Mesenchymal stem cell (in vitro differentiated cells and primary cell): ENCODE results near the gene WBP2.

Source experiments
- DNase-seq: peaks from one replicate; pipeline ENCODE4 v3.0.0-alpha.2; 2013
- H2AFZ ChIP-seq: one replicate; pipeline ENCODE4 v1.6.1; 2013; ENCODE audit warnings: low read depth, mild to moderate bottlenecking, control low read depth, inconsistent platforms, low read length, moderate library complexity
- H2AK5ac ChIP-seq: 2 replicates; pipeline ENCODE4 v1.6.1; 2013; ENCODE audit warnings: low read length, moderate library complexity, mild to moderate bottlenecking, inconsistent platforms; ENCODE audit not compliant: severe bottlenecking
- H2BK120ac ChIP-seq: one replicate; pipeline ENCODE4 v1.6.1; 2013; ENCODE audit warnings: low read depth, mild to moderate bottlenecking, inconsistent platforms, low read length, moderate library complexity
- H2BK12ac ChIP-seq, 2 experiments: one replicate each; pipeline ENCODE4 v1.6.1; 2013; ENCODE audit warnings: inconsistent platforms in 2 of 2, low read length in 2 of 2, mild to moderate bottlenecking in 2 of 2, moderate library complexity in 2 of 2, control low read depth in 1 of 2
- H2BK15ac ChIP-seq: one replicate; pipeline ENCODE4 v1.6.1; 2013; ENCODE audit warnings: mild to moderate bottlenecking, low read depth, inconsistent platforms; ENCODE audit not compliant: poor library complexity, severe bottlenecking
- H2BK5ac ChIP-seq: 2 replicates; pipeline ENCODE4 v1.6.1; 2013; ENCODE audit warnings: low read depth, mild to moderate bottlenecking, low read length, control low read depth, inconsistent platforms; ENCODE audit not compliant: poor library complexity, severe bottlenecking
- H3K14ac ChIP-seq, 2 experiments: one replicate each; pipeline ENCODE4 v1.6.1; 2013; ENCODE audit warnings: inconsistent platforms in 2 of 2, low read length in 2 of 2, control low read depth in 1 of 2, mild to moderate bottlenecking in 1 of 2, moderate library complexity in 1 of 2
- H3K18ac ChIP-seq, 2 experiments: one replicate each; pipeline ENCODE4 v1.6.1; 2013; ENCODE audit warnings: inconsistent platforms in 2 of 2, low read length in 2 of 2, control low read depth in 1 of 2, low read depth in 1 of 2, mild to moderate bottlenecking in 1 of 2
- H3K23ac ChIP-seq, 2 experiments: one replicate each; pipeline ENCODE4 v1.6.1; 2013; ENCODE audit warnings: inconsistent platforms in 2 of 2, low read length in 2 of 2, mild to moderate bottlenecking in 2 of 2, moderate library complexity in 2 of 2, control low read depth in 1 of 2
- H3K27ac ChIP-seq: 2 replicates; pipeline ENCODE4 v1.5.1; 2013; ENCODE audit warnings: mild to moderate bottlenecking, moderate library complexity, low read length, control low read depth, inconsistent platforms; ENCODE audit not compliant: poor library complexity, severe bottlenecking
- H3K27me3 ChIP-seq, 2 experiments: 2 replicates each; pipeline versions ENCODE4 v1.6.1 to v1.7.0; 2013; ENCODE audit warnings: low read length in 2 of 2, mild to moderate bottlenecking in 2 of 2, moderate library complexity in 2 of 2, control low read depth in 1 of 2, inconsistent platforms in 1 of 2; ENCODE audit not compliant: control insufficient read depth in 1 of 2, insufficient read depth in 1 of 2
- H3K36me3 ChIP-seq, 2 experiments: 2 replicates each; pipeline versions ENCODE4 v1.6.1 to v1.7.0; 2013; ENCODE audit warnings: low read length in 2 of 2, control low read depth in 1 of 2, inconsistent platforms in 1 of 2, low read depth in 1 of 2, mild to moderate bottlenecking in 1 of 2; ENCODE audit not compliant: insufficient read depth in 2 of 2, control insufficient read depth in 1 of 2
- H3K4ac ChIP-seq, 2 experiments: one replicate each; pipeline ENCODE4 v1.6.1; 2013; ENCODE audit warnings: inconsistent platforms in 2 of 2, low read length in 2 of 2, mild to moderate bottlenecking in 2 of 2, moderate library complexity in 2 of 2, control low read depth in 1 of 2, low read depth in 1 of 2
- H3K4me1 ChIP-seq: 2 replicates; pipeline ENCODE4 v1.6.1; 2013; ENCODE audit warnings: low read depth, low read length, control low read depth; ENCODE audit not compliant: control insufficient read depth, insufficient read depth
- H3K4me2 ChIP-seq: 2 replicates; pipeline ENCODE4 v1.6.1; 2013; ENCODE audit warnings: low read length, mild to moderate bottlenecking, inconsistent platforms; ENCODE audit not compliant: poor library complexity, severe bottlenecking
- H3K4me3 ChIP-seq, 2 experiments: 2 replicates each; pipeline versions ENCODE4 v1.5.1 to v1.7.0; 2013; ENCODE audit warnings: low read length in 2 of 2, mild to moderate bottlenecking in 2 of 2, control low read depth in 1 of 2, low read depth in 1 of 2; ENCODE audit not compliant: insufficient read depth in 1 of 2
- H3K79me1 ChIP-seq: replicated peaks from 2 replicates; pipeline ENCODE4 v1.6.1; 2013; ENCODE audit warnings: mild to moderate bottlenecking, control low read depth, low read length, inconsistent platforms; ENCODE audit not compliant: poor library complexity, severe bottlenecking
- H3K9ac ChIP-seq: 2 replicates; pipeline ENCODE4 v1.7.0; 2013; ENCODE audit warnings: mild to moderate bottlenecking, low read length, moderate library complexity
- H3K9me3 ChIP-seq: 2 replicates; pipeline ENCODE4 v1.7.0; 2013; ENCODE audit warnings: mild to moderate bottlenecking, low read length; ENCODE audit not compliant: control insufficient read depth
- H4K8ac ChIP-seq: one replicate; pipeline ENCODE4 v1.6.1; 2013; ENCODE audit warnings: inconsistent platforms, mild to moderate bottlenecking, low read length, moderate library complexity
- H4K91ac ChIP-seq: one replicate; pipeline ENCODE4 v1.6.1; 2013; ENCODE audit warnings: mild to moderate bottlenecking, low read length, inconsistent platforms
- WGBS: methylation state at CpG from one replicate; pipeline ENCODE4 v1.1.7; 2013; ENCODE audit warnings: mixed read lengths; 5-methylcytosine and 5-hydroxymethylcytosine counted together

WBP2 gene

GRCh38 chr17:75818326-75818885, 36.7 kb downstream of the WBP2 start:
- H3K18ac ChIP-seq, result no peak overlapping the region
- H4K91ac ChIP-seq, result no peak overlapping the region
- H4K8ac ChIP-seq, result no peak overlapping the region
- no peak overlapping the region for H3K23ac ChIP-seq
- peaks cover 85 to 86% of the 10 kb centered on the region in 2 experiments for H3K36me3 ChIP-seq
- no peak overlapping the region for H3K14ac ChIP-seq
- no peaks in the 10 kb centered on the region for H3K9me3 ChIP-seq
- no peak overlapping the region for H2AFZ ChIP-seq
- H3K4me1 ChIP-seq, result peaks cover 10% of the 10 kb centered on the region
- 98% methylated on average over 16 of the region's 16 CpGs for WGBS
- H3K4me3 ChIP-seq, result no peak overlapping the region
- no peak overlapping the region for H3K4me2 ChIP-seq
- DNase-seq, result no peak
- no peak overlapping the region for H2BK5ac ChIP-seq
- H3K79me1 ChIP-seq, result peaks cover 16% of the 10 kb centered on the region
- no peak overlapping the region for H2BK120ac ChIP-seq
- no peak overlapping the region for H2AK5ac ChIP-seq
- no peak overlapping the region for H3K9ac ChIP-seq
- H2BK12ac ChIP-seq, result no peak overlapping the region
- H2BK15ac ChIP-seq, result no peak overlapping the region
- no peak overlapping the region for H3K4ac ChIP-seq
- no peaks in the 10 kb centered on the region for H3K27me3 ChIP-seq
- no peak overlapping the region for H3K27ac ChIP-seq

GRCh38 chr17:75817571-75817970, 37.6 kb downstream of the WBP2 start:
- H3K4me2 ChIP-seq, result no peak overlapping the region
- H3K4me1 ChIP-seq, result peaks cover 10% of the 10 kb centered on the region
- H3K36me3 ChIP-seq, result peaks cover 85 to 86% of the 10 kb centered on the region in 2 experiments
- no peak overlapping the region for H2AK5ac ChIP-seq
- no peaks in the 10 kb centered on the region for H3K9me3 ChIP-seq
- H3K23ac ChIP-seq, result no peak overlapping the region
- no peak overlapping the region for H2AFZ ChIP-seq
- H4K91ac ChIP-seq, result no peak overlapping the region
- H3K4ac ChIP-seq, result no peak overlapping the region
- H3K14ac ChIP-seq, result no peak overlapping the region
- H4K8ac ChIP-seq, result no peak overlapping the region
- no peak for DNase-seq
- no peak overlapping the region for H3K9ac ChIP-seq
- H3K18ac ChIP-seq, result no peak overlapping the region
- H3K4me3 ChIP-seq, result no peak overlapping the region
- H2BK12ac ChIP-seq, result no peak overlapping the region
- no peak overlapping the region for H2BK120ac ChIP-seq
- H2BK15ac ChIP-seq, result no peak overlapping the region
- H3K79me1 ChIP-seq, result peaks cover 18% of the 10 kb centered on the region
- H2BK5ac ChIP-seq, result no peak overlapping the region
- 99% methylated on average over 5 of the region's 6 CpGs for WGBS
- no peaks in the 10 kb centered on the region for H3K27me3 ChIP-seq
- no peak overlapping the region for H3K27ac ChIP-seq

- no peak for DNase-seq
- Histone ChIP-seq H3K27ac (no peak overlapping the region), H3K9me3 (no peaks in the 10 kb centered on the region), H3K23ac (no peak overlapping the region), H3K18ac (no peak overlapping the region), H3K4ac (no peak overlapping the region), H3K27me3 (no peaks in the 10 kb centered on the region), H3K14ac (no peak overlapping the region), H2BK120ac (no peak overlapping the region), H2BK15ac (no peak overlapping the region), H4K8ac (no peak overlapping the region), H3K4me3 (no peak overlapping the region), H2BK12ac (no peak overlapping the region), H4K91ac (no peak overlapping the region), H3K79me1 (peaks cover 22% of the 10 kb centered on the region), H2BK5ac (no peak overlapping the region), H3K36me3 (peaks cover 84 to 85% of the 10 kb centered on the region in 2 experiments), H3K9ac (no peak overlapping the region), H3K4me1 (peaks cover 10% of the 10 kb centered on the region), H3K4me2 (no peak overlapping the region), H2AFZ (no peak overlapping the region), H2AK5ac (no peak overlapping the region)
- 98% methylated on average over 9 of the region's 9 CpGs for WGBS
These were observed 38.4 kb downstream of the WBP2 start for GRCh38 chr17:75816693-75817092.

GRCh38 chr17:75815399-75815798, 39.7 kb downstream of the WBP2 start:
- Histone ChIP-seq H3K27me3 (no peaks in the 10 kb centered on the region), H3K27ac (peak overlapping the region; percentile 55), H2BK12ac (no peak overlapping the region), H2AK5ac (peak overlapping the region; percentile 6), H3K4ac (no peak overlapping the region), H2AFZ (peak overlapping the region; percentile 16), H4K8ac (peak overlapping the region; percentile 21), H3K36me3 (peaks cover 81 to 85% of the 10 kb centered on the region in 2 experiments), H3K4me3 (no peak overlapping the region), H3K9ac (no peak overlapping the region), H2BK120ac (no peak overlapping the region), H3K23ac (no peak overlapping the region), H3K18ac (peak overlapping the region; percentile 4 to 88), H4K91ac (peak overlapping the region; percentile 48), H3K79me1 (peaks cover 23% of the 10 kb centered on the region), H3K4me1 (peaks cover 10% of the 10 kb centered on the region), H2BK5ac (no peak overlapping the region), H3K4me2 (no peak overlapping the region), H2BK15ac (no peak overlapping the region), H3K14ac (no peak overlapping the region), H3K9me3 (no peaks in the 10 kb centered on the region)
- DNase-seq, result no peak
- whole genome bisulfite sequencing, result 96% methylated on average over 3 of the region's 3 CpGs
